ENCODE results near the gene POLR2A.

- no peak for TF ChIP-seq POLR2A (IDR thresholded peaks at IDR 0.05)
- no peak for TF ChIP-seq CTCF (IDR thresholded peaks at IDR 0.05)
These were observed 21.4 kb upstream of the POLR2A start for GRCh38 chr17:7462474-7463371.

All from uterus (tissue), 2 donors.